ENCODE data around the gene FAM185A. TPM values are rescaled to one million over a fixed set of nuclear protein-coding genes. Genes with fewer than 3 reads are reported as not detected.

Gene FAM185A
- total and polyA plus RNA-seq, 2 of the 4 experiments (the other 2 are of a cell fraction): 3.6 to 4.3 TPM

DNA sequence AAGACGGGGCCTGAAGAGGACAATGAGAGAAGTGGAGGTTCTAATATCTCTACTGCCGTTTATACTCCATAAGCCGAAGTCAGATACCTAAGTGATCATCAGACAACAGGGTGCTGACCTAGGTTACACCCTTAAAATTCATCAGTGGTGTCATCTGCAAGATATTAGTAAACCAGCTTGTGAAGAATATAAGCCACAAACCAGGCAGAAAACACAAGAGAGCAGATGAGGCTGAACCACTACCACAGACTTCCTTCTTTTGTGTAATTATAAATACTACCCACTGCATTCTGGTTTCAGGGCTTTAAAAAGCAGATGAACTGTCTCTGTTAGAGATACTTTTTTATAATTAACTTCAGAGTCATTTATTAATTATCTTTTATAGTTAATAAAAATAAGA lies 95.1 kb downstream of the FAM185A start:
- BruUV-seq (replicated peaks): no TSS peak
- POLR2A ChIA-PET (ENCODE audit: unreplicated experiment): no interaction called here
- Histone ChIP-seq H2BK15ac (ENCODE audit: low read depth, low read length) (no peak overlapping the region), H3K56ac (ENCODE audit: extremely low read depth, insufficient read depth, low read length) (no peak overlapping the region), H2AK9ac (replicated peaks; ENCODE audit: low read depth, low read length, poor library complexity) (no peak overlapping the region), H2AK5ac (ENCODE audit: low read depth, low read length) (no peak overlapping the region), H3K9me1 (ENCODE audit: insufficient read depth, low read length) (no peaks in the 10 kb centered on the region), H3K27me3 (ENCODE audit: control insufficient read depth, insufficient read depth, low read length) (no peaks in the 10 kb centered on the region), H3K4me2 (ENCODE audit: low read depth, low read length) (no peak overlapping the region), H3K79me1 (ENCODE audit: low read depth in 1 of 2, low read length in 2 of 2) (no peaks in the 10 kb centered on the region), H3K23ac (ENCODE audit: low read depth, low read length) (no peak overlapping the region), H4K20me1 (ENCODE audit: insufficient read depth, low read length) (no peaks in the 10 kb centered on the region), H4K5ac (ENCODE audit: low read depth, low read length) (no peak overlapping the region), H2BK5ac (ENCODE audit: low read depth, low read length, poor library complexity, severe bottlenecking) (no peak overlapping the region), H2BK120ac (ENCODE audit: low read depth, low read length) (no peak overlapping the region), H3K27ac (ENCODE audit: insufficient read depth, low read length) (no peak overlapping the region), H4K8ac (ENCODE audit: low read depth in 2 of 2, low read length in 2 of 2) (no peak overlapping the region), H2BK20ac (ENCODE audit: low read depth, low read length) (no peak overlapping the region), H3K9me3 (ENCODE audit: control insufficient read depth, insufficient read depth, low read length) (no peaks in the 10 kb centered on the region), H3K36me3 (ENCODE audit: control insufficient read depth, insufficient read depth, low read length) (no peaks in the 10 kb centered on the region), H3K4me1 (ENCODE audit: control insufficient read depth, insufficient read depth, low read length) (no peaks in the 10 kb centered on the region), H3K4ac (ENCODE audit: low read depth, low read length) (no peak overlapping the region), H3K18ac (ENCODE audit: low read depth, low read length) (no peak overlapping the region), H3K9ac (ENCODE audit: low read depth, low read length) (no peak overlapping the region), H3K4me3 (ENCODE audit: insufficient read depth, low read depth, low read length) (no peak overlapping the region), H3K14ac (replicated peaks; ENCODE audit: low read depth, low read length) (no peak overlapping the region), H2AFZ (replicated peaks; ENCODE audit: low read length, poor library complexity) (no peak overlapping the region), H4K91ac (ENCODE audit: insufficient read depth, low read depth, low read length) (no peak overlapping the region)
- in situ Hi-C loops (cut with MboI; ENCODE audit: low sequenced_read_pairs): no loop called here
- ATAC-seq (ENCODE audit: low read depth): no peak
- dilution Hi-C loops (cut with HindIII; ENCODE audit: low sequenced_read_pairs, unreplicated experiment): no loop called here
- TF ChIP-seq POLR2A (IDR thresholded peaks at IDR 0.05; ENCODE audit: low read depth, low read length) (no peak), NFE2L2 (IDR thresholded peaks at IDR 0.05; ENCODE audit: low read depth, low read length) (no peak)
- TF ChIP-seq, protein P1, sequence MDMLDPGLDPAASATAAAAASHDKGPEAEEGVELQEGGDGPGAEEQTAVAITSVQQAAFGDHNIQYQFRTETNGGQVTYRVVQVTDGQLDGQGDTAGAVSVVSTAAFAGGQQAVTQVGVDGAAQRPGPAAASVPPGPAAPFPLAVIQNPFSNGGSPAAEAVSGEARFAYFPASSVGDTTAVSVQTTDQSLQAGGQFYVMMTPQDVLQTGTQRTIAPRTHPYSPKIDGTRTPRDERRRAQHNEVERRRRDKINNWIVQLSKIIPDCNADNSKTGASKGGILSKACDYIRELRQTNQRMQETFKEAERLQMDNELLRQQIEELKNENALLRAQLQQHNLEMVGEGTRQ (IDR thresholded peaks at IDR 0.05; ENCODE audit: low read depth, low read length): no peak
- DNase-seq: no peak
- intact Hi-C loops (cut with micrococcal nuclease): no loop called here
- CTCF ChIA-PET: interaction anchor here (0.6 kb wide), 1 partner anchor 26 kb away, joined by 3 read pairs; no protein-coding TSS in a partner anchor
- no CpG with 5 or more reads among the region's 3 CpGs for WGBS, 2 experiments (ENCODE audit: extremely low coverage in 2 of 2, insufficient read length in 1 of 2)
